ENCODE data around the gene CCSER1. TPM values are rescaled to one million over a fixed set of nuclear protein-coding genes. Genes with fewer than 3 reads are reported as not detected.

CCSER1 gene
- polyA plus RNA-seq, 1 donor from 2014 or later, result 20.8 TPM

GRCh38 chr4:91037951-91038350 lies 910.8 kb downstream of the CCSER1 start:
- no peak overlapping the region for H3K4me2 ChIP-seq (ENCODE audit: low read length)
- H3K9me2 ChIP-seq (ENCODE audit: insufficient read depth, low read length), result no peaks in the 10 kb centered on the region
- no peak overlapping the region for H3K27ac ChIP-seq (ENCODE audit: low read length)
- no peaks in the 10 kb centered on the region for H3K36me3 ChIP-seq (ENCODE audit: insufficient read depth, low read length)
- H3K9me3 ChIP-seq (ENCODE audit: low read length), result no peaks in the 10 kb centered on the region
- H2AFZ ChIP-seq (ENCODE audit: low read depth, low read length), result no peak overlapping the region
- no peaks in the 10 kb centered on the region for H4K20me1 ChIP-seq (ENCODE audit: insufficient read depth)
- no peaks in the 10 kb centered on the region for H3K79me2 ChIP-seq (replicated peaks; ENCODE audit: insufficient read depth, low read length)
- no peak overlapping the region for H3K9ac ChIP-seq (ENCODE audit: low read length)
- TF ChIP-seq EZH2 (IDR thresholded peaks at IDR 0.05; ENCODE audit: borderline replicate concordance, insufficient read depth, low read length, poor library complexity, severe bottlenecking) (no peak), MXI1 (conservative IDR thresholded peaks at IDR 0.05; ENCODE audit: poor library complexity, severe bottlenecking) (no peak), REST (IDR thresholded peaks at IDR 0.05; ENCODE audit: borderline replicate concordance) (no peak), SMC3 (conservative IDR thresholded peaks at IDR 0.05; ENCODE audit: poor library complexity) (no peak), CTCF (IDR thresholded peaks at IDR 0.05; ENCODE audit: poor library complexity, severe bottlenecking) (no peak), EP300 (conservative IDR thresholded peaks at IDR 0.05; ENCODE audit: poor library complexity, severe bottlenecking) (no peak), TAF1 (IDR thresholded peaks at IDR 0.05; ENCODE audit: low read depth) (no peak), RAD21 (conservative IDR thresholded peaks at IDR 0.05) (no peak), POLR2AphosphoS5 (IDR thresholded peaks at IDR 0.05) (no peak)
- no peak overlapping the region for H3K4me3 ChIP-seq (ENCODE audit: low read length)
- H3K27me3 ChIP-seq (ENCODE audit: insufficient read depth, low read depth, low read length), result no peaks in the 10 kb centered on the region
- H3F3A ChIP-seq (ENCODE audit: insufficient read depth, low read length, poor library complexity, severe bottlenecking), result no peaks in the 10 kb centered on the region

DNA sequence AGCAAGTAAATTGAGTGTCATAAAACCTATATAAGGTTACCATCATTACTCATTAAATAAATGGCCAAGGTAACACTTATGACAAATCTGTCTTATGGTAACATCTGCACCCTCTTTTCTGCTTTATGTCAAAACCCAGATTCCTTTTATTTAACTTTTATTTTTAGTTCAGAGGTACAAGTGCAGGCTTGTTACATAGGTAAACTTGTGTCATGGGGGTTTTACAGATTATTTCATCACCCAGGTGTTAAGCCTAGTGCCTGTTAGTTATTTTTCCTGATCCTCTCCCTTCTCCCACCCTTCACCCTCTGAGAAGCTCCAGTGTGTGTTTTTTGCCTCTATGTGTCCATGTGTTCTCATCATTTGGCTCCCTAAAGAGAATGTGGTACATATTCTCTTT lies 930.7 kb downstream of the CCSER1 start:
- H3K27me3 ChIP-seq (ENCODE audit: insufficient read depth, low read depth, low read length), result no peaks in the 10 kb centered on the region
- H3K79me2 ChIP-seq (replicated peaks; ENCODE audit: insufficient read depth, low read length), result no peaks in the 10 kb centered on the region
- no peaks in the 10 kb centered on the region for H3K9me3 ChIP-seq (ENCODE audit: low read length)
- no peak overlapping the region for H3K4me3 ChIP-seq (ENCODE audit: low read length)
- TF ChIP-seq SMC3 (conservative IDR thresholded peaks at IDR 0.05; ENCODE audit: poor library complexity), result no peak
- TF ChIP-seq CTCF (IDR thresholded peaks at IDR 0.05; ENCODE audit: poor library complexity, severe bottlenecking), result no peak
- no peak for TF ChIP-seq EP300 (conservative IDR thresholded peaks at IDR 0.05; ENCODE audit: poor library complexity, severe bottlenecking)
- no peak for TF ChIP-seq POLR2AphosphoS5 (IDR thresholded peaks at IDR 0.05)
- TF ChIP-seq MXI1 (conservative IDR thresholded peaks at IDR 0.05; ENCODE audit: poor library complexity, severe bottlenecking), result no peak
- TF ChIP-seq TAF1 (IDR thresholded peaks at IDR 0.05; ENCODE audit: low read depth), result no peak
- no peak for TF ChIP-seq REST (IDR thresholded peaks at IDR 0.05; ENCODE audit: borderline replicate concordance)
- TF ChIP-seq EZH2 (IDR thresholded peaks at IDR 0.05; ENCODE audit: borderline replicate concordance, insufficient read depth, low read length, poor library complexity, severe bottlenecking), result no peak
- no peak for TF ChIP-seq RAD21 (conservative IDR thresholded peaks at IDR 0.05)
- no peak overlapping the region for H3K9ac ChIP-seq (ENCODE audit: low read length)
- H3K36me3 ChIP-seq (ENCODE audit: insufficient read depth, low read length), result peaks cover 4% of the 10 kb centered on the region
- H3K4me2 ChIP-seq (ENCODE audit: low read length), result no peak overlapping the region
- H3F3A ChIP-seq (ENCODE audit: insufficient read depth, low read length, poor library complexity, severe bottlenecking), result no peaks in the 10 kb centered on the region
- no peak overlapping the region for H2AFZ ChIP-seq (ENCODE audit: low read depth, low read length)
- no peaks in the 10 kb centered on the region for H3K9me2 ChIP-seq (ENCODE audit: insufficient read depth, low read length)
- H4K20me1 ChIP-seq (ENCODE audit: insufficient read depth), result no peaks in the 10 kb centered on the region
- H3K27ac ChIP-seq (ENCODE audit: low read length), result no peak overlapping the region

Data from neural cell (in vitro differentiated cells).